ENCODE results near the gene SPON1.

GRCh38 chr11:13941775-13942174, 20.7 kb upstream of the SPON1 start:
- TF ChIP-seq CTCF (IDR thresholded peaks at IDR 0.05; ENCODE audit: borderline replicate concordance, extremely low read depth, low read length, poor library complexity, severe bottlenecking) (no peak), EZH2 (IDR thresholded peaks at IDR 0.05; ENCODE audit: borderline replicate concordance, low read depth, low read length, severe bottlenecking) (no peak)
